Vagina (tissue), 2 donors: Measurements from ENCODE around the gene HERC2. TPM values are rescaled to one million over a fixed set of nuclear protein-coding genes. Genes with fewer than 3 reads are reported as not detected.
"Not testable (repeated sequence)": the region's sequence is repeated elsewhere in the genome, so short reads cannot be mapped to it uniquely, and the experiment has no call there.

ENCODE experiments used
- DNase-seq, 2 donors: peaks; one replicate each; pipeline ENCODE4 v3.0.0-alpha.2; 2017; ENCODE audit errors: extremely low spot score in 2 of 2
- H3K27ac ChIP-seq: fragments of 200-600 bp; sonication (generic); one replicate; pipeline ENCODE4 v1.5.1; 2019
- H3K27me3 ChIP-seq: fragments of 200-600 bp; sonication (generic); one replicate; pipeline ENCODE4 v1.5.1; 2019
- H3K36me3 ChIP-seq, 2 donors: fragments of 200-600 bp; sonication (generic); one replicate each; pipeline ENCODE4 v1.5.1; 2017 to 2019
- H3K4me1 ChIP-seq: fragments of 200-600 bp; sonication (generic); one replicate; pipeline ENCODE4 v1.5.1; 2019
- H3K4me3 ChIP-seq, 2 donors: fragments of 200-600 bp; sonication (generic); 1 replicate in 1 of 2; 2 replicates in 1 of 2; pipeline ENCODE4 v1.5.1; 2016 to 2019
- H3K9me3 ChIP-seq: fragments of 200-600 bp; sonication (generic); one replicate; pipeline ENCODE4 v1.5.1; 2019
- POLR2A ChIP-seq, 2 donors: fragments of 450-650 bp; IDR thresholded peaks; one replicate each; pipeline ENCODE4 v1.6.1; 2017; ENCODE audit warnings: antibody characterized with exemption in 2 of 2, mild to moderate bottlenecking in 2 of 2, moderate library complexity in 2 of 2
- POLR2AphosphoS5 ChIP-seq, 2 donors: sonication (generic); formaldehyde crosslinking; IDR thresholded peaks; one replicate each; pipeline ENCODE4 v1.9.0; 2017; ENCODE audit warnings: antibody characterized with exemption in 2 of 2, mild to moderate bottlenecking in 2 of 2, low read depth in 1 of 2; ENCODE audit not compliant: insufficient read depth in 1 of 2
- intact Hi-C: fragments of 100-400 bp; cut with DNase I; formaldehyde crosslinking; loops from one replicate; pipeline ENCODE4 v1.15.1; 2023
- total RNA-seq: library from RNA; depleted of rRNA; stranded (reverse); fragments of >200 nt; gene quantifications from one replicate; pipeline ENCODE4 v1.2.3, GENCODE V29; 2016
- TF ChIP-seq, protein P1 (sequence below), 3 experiments: fragments of 450-650 bp in 2 of 3; fragments of 200-600 bp in 1 of 3; sonication (generic) in 1 of 3; IDR thresholded peaks; one replicate each; pipeline ENCODE4 v1.5.1; 2017 to 2019; ENCODE audit warnings: antibody characterized with exemption in 3 of 3, mild to moderate bottlenecking in 2 of 3, moderate library complexity in 2 of 3

The HERC2 gene
- total RNA-seq, 1 donor from 2014 or later, result 45.2 TPM

DNA sequence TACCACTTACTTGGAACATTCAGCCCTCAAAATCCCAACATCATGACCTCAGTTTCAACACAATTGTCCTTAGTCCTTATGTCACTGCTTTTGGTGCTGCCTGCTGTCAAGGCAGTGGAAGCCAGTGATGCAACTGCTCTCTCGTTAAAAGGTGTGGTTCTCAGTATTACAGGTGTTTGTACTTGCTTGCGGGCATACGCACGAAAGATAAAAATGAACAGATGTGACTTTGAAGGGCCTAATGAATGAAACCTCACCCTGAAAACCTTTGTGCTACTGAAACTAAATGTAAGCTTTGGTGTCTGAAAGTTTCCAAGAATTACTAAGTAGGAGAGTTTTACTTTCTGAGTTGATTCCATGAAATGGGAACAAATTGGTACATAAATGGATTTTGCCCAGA is 25.2 kb downstream of the HERC2 start:
- H3K27ac ChIP-seq, intact Hi-C loops, DNase-seq: not testable (repeated sequence)

DNA sequence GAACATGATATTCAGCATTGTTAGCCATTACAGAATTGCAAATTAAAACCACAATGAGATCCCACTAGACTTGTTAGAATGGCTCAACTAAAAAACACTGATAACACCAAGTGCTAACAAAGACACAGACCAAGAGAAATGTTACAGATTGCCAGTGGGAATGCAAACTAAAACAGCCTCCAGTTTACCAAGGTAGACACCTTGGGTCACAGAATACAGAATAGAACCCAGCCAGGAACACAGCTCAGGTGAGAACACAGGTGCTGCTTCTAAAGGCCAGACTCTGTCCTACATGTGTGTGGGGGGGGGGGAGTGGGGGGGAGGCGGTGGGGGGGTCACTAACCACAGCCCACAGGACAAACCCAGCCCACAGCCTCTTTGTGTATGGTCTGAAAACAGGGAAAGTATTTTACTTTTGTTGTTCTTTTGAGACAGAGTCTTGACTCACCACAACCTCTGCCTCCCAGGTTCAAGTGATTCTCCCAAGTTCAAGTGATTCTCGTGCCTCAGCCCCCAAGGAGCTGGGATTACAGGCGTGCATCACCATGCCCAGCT is 26.9 kb downstream of the HERC2 start:
- H3K4me1 ChIP-seq, H3K9me3 ChIP-seq, H3K27ac ChIP-seq, H3K27me3 ChIP-seq, DNase-seq, intact Hi-C loops, H3K36me3 ChIP-seq, H3K4me3 ChIP-seq: not testable (repeated sequence)

More for the DNA sequence above, 25.2 kb downstream of the HERC2 start:
- H3K4me1 ChIP-seq, H3K27me3 ChIP-seq, H3K36me3 ChIP-seq, H3K9me3 ChIP-seq, H3K4me3 ChIP-seq: not testable (repeated sequence)

DNA sequence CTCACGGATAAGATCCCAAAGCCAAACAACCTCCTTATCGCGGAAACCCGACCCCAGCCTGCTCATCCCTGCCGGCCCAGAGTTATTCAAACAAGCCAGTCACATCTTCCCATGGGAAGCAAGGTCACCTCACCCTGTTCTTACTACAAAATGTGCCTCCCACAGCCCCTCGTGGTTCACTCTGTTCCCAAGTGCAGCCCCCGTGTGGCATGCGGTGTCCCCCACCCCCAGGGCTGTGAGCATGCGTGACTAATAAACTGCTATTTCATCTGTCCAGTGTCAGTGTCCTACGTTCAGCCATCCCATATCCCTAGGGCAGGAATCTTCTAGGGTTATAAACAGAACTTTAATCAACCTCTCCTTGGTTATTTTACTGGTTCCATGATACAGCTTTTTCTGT is 27.4 kb downstream of the HERC2 start:
- intact Hi-C loops, H3K4me3 ChIP-seq, H3K9me3 ChIP-seq, DNase-seq, H3K27ac ChIP-seq, H3K4me1 ChIP-seq, H3K27me3 ChIP-seq: not testable (repeated sequence)
- peaks cover 0 to 13% of the 10 kb centered on the region in 2 donors for H3K36me3 ChIP-seq

DNA sequence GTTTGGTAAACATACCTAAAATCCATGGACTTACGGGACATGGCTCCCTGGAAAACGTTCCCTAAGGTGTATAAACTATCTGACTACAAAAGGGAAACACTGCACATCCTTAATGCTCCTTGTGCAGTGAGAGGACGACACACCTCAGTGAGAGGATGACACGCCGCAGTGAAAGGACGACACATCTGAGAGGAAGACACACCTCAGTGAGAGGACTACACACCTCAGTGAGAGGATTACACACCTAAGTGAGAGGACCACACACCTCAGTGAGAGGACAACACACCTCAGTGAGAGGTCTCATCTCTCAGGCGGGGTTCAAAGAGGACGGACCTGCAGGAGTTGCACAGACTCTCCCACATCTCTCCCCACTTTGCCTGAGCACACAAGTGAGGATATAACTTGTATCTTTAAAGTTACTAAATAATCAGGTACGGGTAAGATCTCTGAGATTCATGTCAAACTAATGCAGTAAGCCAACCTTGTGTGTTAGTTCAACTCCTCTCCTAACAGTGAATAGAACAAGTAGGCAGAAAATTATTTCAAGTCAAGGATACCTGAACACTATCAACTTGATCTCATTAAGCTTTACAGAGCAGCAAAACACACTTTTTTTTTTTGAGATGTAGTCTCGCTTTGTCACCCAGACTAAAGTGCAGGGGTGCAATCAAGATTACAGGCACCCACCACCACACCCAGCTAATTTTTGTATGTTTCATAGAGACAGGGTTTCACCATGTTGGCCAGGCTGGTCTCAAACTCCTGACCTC is 32.1 kb downstream of the HERC2 start:
- intact Hi-C loops, result no loop called here
- H3K27me3 ChIP-seq, result no peaks in the 10 kb centered on the region
- H3K4me1 ChIP-seq, result no peaks in the 10 kb centered on the region
- H3K9me3 ChIP-seq, result no peaks in the 10 kb centered on the region
- H3K27ac ChIP-seq, result no peak overlapping the region
- no peak for TF ChIP-seq POLR2A (IDR thresholded peaks at IDR 0.05)
- TF ChIP-seq, protein P1, sequence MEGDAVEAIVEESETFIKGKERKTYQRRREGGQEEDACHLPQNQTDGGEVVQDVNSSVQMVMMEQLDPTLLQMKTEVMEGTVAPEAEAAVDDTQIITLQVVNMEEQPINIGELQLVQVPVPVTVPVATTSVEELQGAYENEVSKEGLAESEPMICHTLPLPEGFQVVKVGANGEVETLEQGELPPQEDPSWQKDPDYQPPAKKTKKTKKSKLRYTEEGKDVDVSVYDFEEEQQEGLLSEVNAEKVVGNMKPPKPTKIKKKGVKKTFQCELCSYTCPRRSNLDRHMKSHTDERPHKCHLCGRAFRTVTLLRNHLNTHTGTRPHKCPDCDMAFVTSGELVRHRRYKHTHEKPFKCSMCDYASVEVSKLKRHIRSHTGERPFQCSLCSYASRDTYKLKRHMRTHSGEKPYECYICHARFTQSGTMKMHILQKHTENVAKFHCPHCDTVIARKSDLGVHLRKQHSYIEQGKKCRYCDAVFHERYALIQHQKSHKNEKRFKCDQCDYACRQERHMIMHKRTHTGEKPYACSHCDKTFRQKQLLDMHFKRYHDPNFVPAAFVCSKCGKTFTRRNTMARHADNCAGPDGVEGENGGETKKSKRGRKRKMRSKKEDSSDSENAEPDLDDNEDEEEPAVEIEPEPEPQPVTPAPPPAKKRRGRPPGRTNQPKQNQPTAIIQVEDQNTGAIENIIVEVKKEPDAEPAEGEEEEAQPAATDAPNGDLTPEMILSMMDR (IDR thresholded peaks at IDR 0.05), result no peak
- no peak for TF ChIP-seq POLR2AphosphoS5 (IDR thresholded peaks at IDR 0.05; ENCODE audit: insufficient read depth in 1 of 2, low read depth in 1 of 2)
- DNase-seq, result no peak
- no peak overlapping the region for H3K4me3 ChIP-seq
- peaks cover 0 to 17% of the 10 kb centered on the region in 2 donors for H3K36me3 ChIP-seq

DNA sequence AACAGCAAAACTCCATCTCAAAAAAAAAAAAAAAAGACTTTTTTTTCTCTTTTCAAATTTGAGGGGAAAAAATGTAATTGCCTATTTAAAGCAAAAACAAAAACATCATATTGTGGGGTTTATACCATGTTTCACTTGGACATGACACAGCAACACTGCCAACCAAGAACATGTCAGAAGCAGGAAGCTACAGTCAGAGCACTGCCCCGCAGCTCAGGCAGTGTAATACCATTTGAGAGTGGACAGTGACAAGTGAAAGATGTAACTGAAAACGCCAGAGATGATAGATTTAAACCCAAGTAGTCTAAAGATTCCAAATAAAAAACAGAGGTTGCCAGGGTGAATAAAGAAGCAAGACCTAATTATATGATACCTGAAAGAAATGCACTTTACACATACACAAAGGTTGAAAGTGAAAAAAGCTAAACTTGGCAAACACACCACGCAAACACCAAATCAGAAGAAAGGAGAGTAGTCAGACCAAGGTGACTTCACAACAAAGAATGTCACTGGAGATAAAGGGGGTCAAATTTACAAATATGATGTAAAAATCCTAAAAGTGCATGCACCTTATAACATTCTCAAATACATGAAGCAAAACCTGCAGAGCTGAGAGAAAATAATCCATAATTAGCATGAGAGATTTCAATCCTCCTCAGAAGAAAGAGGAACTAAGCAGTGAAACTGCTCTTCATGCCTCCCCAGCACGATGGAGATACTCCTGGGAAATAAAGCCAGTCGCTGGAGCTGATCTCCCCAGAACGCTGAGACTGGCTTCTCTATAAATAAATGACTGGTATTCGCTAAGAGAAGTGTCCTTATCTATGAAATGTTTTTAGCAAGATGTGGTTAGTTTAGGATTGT is 32.9 kb downstream of the HERC2 start:
- H3K4me3 ChIP-seq, intact Hi-C loops, H3K27me3 ChIP-seq, H3K4me1 ChIP-seq, H3K9me3 ChIP-seq, H3K27ac ChIP-seq, DNase-seq: not testable (repeated sequence)
- peaks cover 0 to 17% of the 10 kb centered on the region in 2 donors for H3K36me3 ChIP-seq

DNA sequence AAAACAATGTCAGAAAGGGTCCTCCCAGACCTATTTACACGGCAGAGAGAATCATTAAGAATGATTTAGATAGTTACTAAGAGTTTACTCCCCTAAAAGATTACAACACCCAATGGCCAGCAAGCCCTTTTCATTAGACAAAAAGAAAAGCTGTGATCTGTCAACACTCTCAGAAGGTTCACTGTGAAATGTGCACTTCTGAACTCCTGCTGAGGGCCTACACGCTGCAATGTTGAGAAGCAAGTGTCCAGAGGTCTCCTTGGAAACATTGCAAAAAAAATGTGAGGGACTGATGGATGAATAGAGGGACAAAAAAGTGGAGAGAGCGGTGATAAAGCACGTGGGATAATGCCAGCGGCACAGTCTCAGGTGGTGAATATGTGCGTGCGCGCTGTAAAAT is 35.3 kb downstream of the HERC2 start:
- H3K27ac ChIP-seq, result not testable (repeated sequence)

DNA sequence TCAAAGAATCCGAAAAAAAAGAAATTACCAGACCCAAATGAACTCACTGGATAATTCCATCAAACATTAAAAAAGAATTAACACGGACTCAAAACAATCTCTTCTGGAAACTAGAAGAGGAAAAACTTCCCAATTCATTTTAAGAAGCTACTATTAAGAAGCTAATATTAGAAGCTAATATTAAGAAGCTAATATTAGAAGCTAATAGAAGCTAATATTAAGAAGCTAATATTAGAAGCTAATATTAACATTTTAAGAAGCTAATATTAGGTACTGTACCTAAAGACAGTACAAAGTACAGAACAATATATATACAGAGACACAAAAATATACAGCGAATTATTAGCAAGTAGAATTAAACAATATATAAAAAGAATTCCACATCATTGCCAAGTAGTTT is 35.9 kb downstream of the HERC2 start:
- no peak overlapping the region for H3K4me3 ChIP-seq
- DNase-seq, result no peak
- H3K9me3 ChIP-seq, result no peaks in the 10 kb centered on the region
- TF ChIP-seq POLR2AphosphoS5 (IDR thresholded peaks at IDR 0.05; ENCODE audit: insufficient read depth in 1 of 2, low read depth in 1 of 2), result no peak
- TF ChIP-seq, protein P1 (IDR thresholded peaks at IDR 0.05), result no peak
- no peak for TF ChIP-seq POLR2A (IDR thresholded peaks at IDR 0.05)
- H3K27me3 ChIP-seq, result no peaks in the 10 kb centered on the region
- H3K27ac ChIP-seq, result no peak overlapping the region
- no peaks in the 10 kb centered on the region for H3K4me1 ChIP-seq
- intact Hi-C loops, result no loop called here
- H3K36me3 ChIP-seq, result peaks cover 0 to 14% of the 10 kb centered on the region in 2 donors

More for the DNA sequence above, 35.3 kb downstream of the HERC2 start:
- DNase-seq, H3K4me3 ChIP-seq, intact Hi-C loops, H3K9me3 ChIP-seq, H3K4me1 ChIP-seq, H3K27me3 ChIP-seq: not testable (repeated sequence)
- peaks cover 0 to 17% of the 10 kb centered on the region in 2 donors for H3K36me3 ChIP-seq
